Adrenal gland (tissue), 5 donors: Measurements from ENCODE around the gene ACOT7.

ENCODE experiments used
- POLR2A ChIP-seq, 2 donors: fragments of 450-650 bp; IDR thresholded peaks; one replicate each; pipeline ENCODE4 v1.6.1; 2017; ENCODE audit warnings: antibody characterized with exemption in 2 of 2, mild to moderate bottlenecking in 2 of 2, moderate library complexity in 1 of 2
- TF ChIP-seq, protein P1 (sequence below), 6 experiments: fragments of 450-650 bp in 4 of 6; fragments of 200-600 bp in 2 of 6; sonication (generic) in 1 of 6; IDR thresholded peaks; 1 replicate in 5 of 6; 2 replicates in 1 of 6; pipeline versions ENCODE4 v1.5.1 to v1.8.0; 2016 to 2021; ENCODE audit warnings: antibody characterized with exemption in 6 of 6, mild to moderate bottlenecking in 2 of 6, moderate library complexity in 1 of 6
- donor health status: DM: no; HTN: no; CAD: no.

DNA sequence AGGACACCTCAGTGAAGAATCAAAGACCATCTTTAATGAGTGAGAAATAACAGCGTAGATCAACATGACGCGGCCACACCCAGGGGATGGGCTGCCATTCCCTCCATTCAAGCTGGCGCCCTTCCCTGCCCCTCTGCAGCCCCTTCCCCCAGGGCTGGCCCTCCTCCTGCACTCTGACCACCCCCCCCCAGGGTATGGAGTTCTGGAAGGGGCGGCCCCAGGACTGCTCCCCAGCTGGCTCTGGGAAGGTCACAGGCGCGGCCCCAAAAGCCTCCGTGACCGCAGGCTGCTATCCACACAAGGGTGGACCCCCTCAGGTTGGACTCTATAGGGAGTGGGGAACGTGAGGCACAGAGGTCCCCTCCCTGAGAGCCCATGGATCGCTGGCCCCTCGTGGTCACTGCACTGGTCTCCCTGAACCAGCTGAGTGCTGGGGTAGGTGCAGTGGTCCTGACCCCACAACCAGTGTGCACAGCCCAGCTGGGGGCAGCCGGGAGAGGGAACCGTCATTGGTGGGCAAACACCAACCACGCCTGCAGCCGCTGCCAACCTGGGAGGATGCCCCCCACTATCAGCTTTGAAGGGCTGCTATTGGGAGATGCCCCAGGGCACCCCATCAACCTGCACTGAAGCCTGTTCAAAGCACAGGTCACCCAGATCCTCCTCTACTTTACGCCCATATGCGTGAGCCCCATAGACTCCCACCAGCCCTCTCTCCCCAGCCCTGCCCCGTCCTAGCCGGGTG lies 116.6 kb downstream of the ACOT7 start:
- TF ChIP-seq POLR2A (IDR thresholded peaks at IDR 0.05): no peak
- TF ChIP-seq, protein P1, sequence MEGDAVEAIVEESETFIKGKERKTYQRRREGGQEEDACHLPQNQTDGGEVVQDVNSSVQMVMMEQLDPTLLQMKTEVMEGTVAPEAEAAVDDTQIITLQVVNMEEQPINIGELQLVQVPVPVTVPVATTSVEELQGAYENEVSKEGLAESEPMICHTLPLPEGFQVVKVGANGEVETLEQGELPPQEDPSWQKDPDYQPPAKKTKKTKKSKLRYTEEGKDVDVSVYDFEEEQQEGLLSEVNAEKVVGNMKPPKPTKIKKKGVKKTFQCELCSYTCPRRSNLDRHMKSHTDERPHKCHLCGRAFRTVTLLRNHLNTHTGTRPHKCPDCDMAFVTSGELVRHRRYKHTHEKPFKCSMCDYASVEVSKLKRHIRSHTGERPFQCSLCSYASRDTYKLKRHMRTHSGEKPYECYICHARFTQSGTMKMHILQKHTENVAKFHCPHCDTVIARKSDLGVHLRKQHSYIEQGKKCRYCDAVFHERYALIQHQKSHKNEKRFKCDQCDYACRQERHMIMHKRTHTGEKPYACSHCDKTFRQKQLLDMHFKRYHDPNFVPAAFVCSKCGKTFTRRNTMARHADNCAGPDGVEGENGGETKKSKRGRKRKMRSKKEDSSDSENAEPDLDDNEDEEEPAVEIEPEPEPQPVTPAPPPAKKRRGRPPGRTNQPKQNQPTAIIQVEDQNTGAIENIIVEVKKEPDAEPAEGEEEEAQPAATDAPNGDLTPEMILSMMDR (IDR thresholded peaks at IDR 0.05): no peak
